EL (cell line): ENCODE data around the gene UFC1.
A peak's percentile ranks its signal among the peaks of the same experiment; 100 is the strongest.

Experiments used
- DNase-seq: peaks from one replicate; pipeline ENCODE4 v3.0.0-alpha.2; 2016

UFC1 gene

GRCh38 chr1:161196111-161196510, 42.3 kb downstream of the UFC1 start:
- DNase-seq: no peak

GRCh38 chr1:161196521-161197451, 43.0 kb downstream of the UFC1 start:
- DNase-seq: peak; percentile 80

GRCh38 chr1:161197560-161198193, 43.9 kb downstream of the UFC1 start:
- no peak for DNase-seq

GRCh38 chr1:161198194-161198896, 44.6 kb downstream of the UFC1 start:
- peak; percentile 73 for DNase-seq

- peak; percentile 94 for DNase-seq
These were observed 45.2 kb downstream of the UFC1 start, which contains the start of gene ADAMTS4 for GRCh38 chr1:161198897-161199431. TSS of gene ADAMTS4 (minus strand) at chr1:161199054. CDS start at chr1:161198627, 427 bp downstream.

GRCh38 chr1:161199506-161200139, 45.8 kb downstream of the UFC1 start:
- no peak for DNase-seq

- no peak for DNase-seq
These were observed 46.7 kb downstream of the UFC1 start for GRCh38 chr1:161200421-161200991.

GRCh38 chr1:161200992-161201835, 47.4 kb downstream of the UFC1 start:
- DNase-seq: peak; percentile 88

GRCh38 chr1:161201836-161202712, 48.3 kb downstream of the UFC1 start, which contains the start of gene NDUFS2:
TSS of gene NDUFS2 (plus strand) at chr1:161202367. CDS start at chr1:161202386, 19 bp downstream.
- peak; percentile 99 for DNase-seq

GRCh38 chr1:161206411-161207140, 52.8 kb downstream of the UFC1 start:
- no peak for DNase-seq

- DNase-seq: no peak
These were observed 53.4 kb downstream of the UFC1 start for GRCh38 chr1:161207173-161207572.
